HG03432 (cell line): ENCODE results near the gene BID.

Source experiments
- ATAC-seq: cut with Tn5 transposase; IDR thresholded peaks from one replicate; pipeline ENCODE4 v1.9.1; 2021; ENCODE audit warnings: mild to moderate bottlenecking, moderate library complexity; ENCODE audit not compliant: unreplicated experiment

Gene BID

DNA sequence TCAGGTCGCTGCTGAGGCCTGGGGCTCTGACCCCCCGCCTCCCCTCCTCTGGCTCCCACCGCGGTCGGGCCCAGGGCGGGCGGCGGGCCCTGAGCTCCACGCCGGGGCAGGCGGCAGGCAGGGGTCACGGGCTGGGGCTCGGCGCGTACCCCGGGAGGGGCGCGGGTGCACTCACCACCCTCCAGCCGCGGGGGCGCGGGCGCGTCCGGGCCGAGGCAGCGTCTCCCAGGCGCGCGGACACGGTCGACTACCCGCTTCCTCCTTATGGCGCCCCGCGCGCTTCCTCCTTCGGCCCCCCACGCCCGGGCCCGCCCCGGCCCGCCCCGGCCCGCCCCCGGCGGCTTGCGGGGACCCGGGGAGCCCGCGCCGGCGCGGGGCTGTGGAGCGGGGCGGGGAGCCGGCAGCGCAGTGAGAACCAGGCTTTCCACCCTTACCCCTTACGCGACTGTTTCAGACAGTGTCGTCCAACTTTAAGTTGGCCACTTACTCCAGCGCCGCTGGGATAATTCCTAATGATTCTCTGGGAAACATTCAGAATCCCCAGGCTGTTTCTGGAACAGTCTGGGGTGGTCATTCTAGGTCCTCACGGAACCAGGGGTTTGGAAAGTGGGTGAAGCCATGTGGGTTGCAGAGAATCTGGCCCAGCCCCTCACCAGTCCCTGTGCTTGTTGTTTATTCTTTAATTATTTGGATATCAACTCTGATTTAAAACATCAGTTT is at the start of gene BID:
BID (minus strand) TSS at position 264 of the 720 bp plus-strand sequence. CDS start 24,353 bp downstream, outside the sequence.
- peak; percentile 37 for ATAC-seq

DNA sequence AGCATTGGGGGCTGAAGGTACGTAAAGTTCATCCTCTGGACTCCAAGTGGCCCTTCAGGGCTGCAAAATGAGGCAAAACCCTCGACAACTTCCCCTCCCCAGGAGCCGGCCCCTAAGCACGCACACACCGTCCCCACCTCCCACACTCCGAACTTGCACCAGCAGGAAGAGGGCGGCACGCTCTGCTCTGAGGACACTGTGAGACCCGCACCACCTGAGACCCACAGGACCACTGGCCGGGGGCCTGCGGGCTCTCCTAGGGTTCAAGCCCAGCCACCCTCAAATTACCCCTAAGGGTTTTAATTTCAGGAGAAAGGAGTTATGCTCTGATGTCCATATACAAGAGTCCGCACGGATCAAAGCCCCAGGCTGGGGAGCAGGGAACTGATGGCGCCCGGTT is 49.7 kb upstream of the BID start:
- ATAC-seq, result no peak

DNA sequence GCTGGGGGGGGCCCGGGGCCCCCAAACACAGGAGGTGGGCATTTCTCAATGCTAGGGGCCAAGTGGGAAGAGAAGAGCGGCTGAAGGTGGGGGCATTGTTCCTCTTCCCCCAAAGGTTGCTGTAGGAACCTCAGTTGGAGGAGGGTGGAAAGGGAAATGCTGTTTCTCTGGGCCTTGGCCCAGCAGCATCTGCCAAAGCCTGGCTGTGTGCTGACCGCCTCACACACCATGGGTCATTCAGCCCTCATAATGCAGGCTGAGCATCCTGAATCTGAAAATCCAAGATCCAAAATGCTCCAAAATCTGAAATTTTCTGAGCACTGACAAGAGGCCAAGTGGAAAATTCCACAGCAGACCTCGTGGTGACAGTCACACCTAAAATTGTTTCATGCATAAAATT is 49.0 kb upstream of the BID start:
- no peak for ATAC-seq

DNA sequence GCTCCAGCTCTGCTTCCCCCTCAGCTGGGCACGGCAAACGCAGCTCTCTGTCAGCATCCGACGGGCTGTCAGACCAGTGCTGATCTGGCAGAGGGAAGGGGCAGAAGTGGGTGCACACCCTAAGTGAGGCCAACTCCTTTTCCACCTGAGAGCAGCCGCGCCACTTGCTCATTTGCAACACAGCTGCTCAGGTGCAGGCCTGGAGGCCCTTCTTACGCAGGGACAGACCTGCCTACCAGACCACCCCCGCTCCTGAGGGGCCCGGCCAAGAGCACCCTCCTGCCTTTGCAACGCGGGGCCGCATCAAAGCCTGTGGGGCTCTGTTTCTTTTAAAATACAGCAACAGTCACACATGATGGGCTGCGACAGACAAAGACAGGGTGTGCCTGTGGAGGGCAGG is 47.8 kb upstream of the BID start:
- ATAC-seq, result no peak

DNA sequence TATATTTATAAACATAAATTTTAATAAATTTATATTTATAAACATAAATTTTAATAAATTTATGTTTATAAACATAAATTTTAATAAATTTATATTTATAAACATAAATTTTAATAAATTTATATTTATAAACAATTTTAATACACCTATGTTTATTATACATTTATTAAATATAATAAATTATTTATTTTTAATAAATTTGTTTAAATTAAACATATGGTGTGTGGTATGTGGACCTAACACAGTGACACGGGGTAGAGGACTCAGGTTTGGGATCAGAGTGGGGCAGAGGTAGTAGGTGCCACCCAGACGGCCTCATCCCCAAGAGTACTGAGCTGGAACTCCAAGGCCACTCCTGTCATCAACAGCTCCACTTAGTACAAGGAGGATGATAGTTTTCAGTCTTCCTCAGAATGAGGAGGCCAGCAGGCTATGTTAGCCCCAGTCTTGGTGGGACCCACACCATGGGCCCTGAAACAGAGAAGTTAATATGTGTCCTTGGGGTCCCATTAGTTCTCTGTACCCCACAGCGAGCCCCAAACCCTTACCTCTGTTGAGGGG is 46.7 kb upstream of the BID start:
- no peak for ATAC-seq

DNA sequence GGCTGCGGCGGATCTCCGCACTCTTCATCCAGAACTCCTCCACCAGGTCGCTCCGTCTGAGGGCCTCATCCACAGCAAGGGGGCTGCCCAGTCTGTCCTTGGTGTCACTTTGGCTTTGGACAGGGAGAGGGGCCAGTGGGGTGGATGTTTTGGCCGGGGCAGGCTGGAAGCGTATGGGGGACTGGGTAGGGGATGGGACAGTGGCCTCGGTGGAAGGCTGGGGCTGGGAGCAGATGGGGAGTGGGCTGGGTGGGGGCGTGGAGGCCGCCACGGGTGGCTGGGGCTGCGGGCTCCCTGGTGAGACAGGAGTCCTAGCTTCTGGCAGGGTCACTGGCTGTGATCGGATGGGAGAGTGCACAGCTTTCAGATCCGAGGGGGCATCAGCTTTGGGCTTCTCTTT is 44.4 kb upstream of the BID start:
- no peak for ATAC-seq

DNA sequence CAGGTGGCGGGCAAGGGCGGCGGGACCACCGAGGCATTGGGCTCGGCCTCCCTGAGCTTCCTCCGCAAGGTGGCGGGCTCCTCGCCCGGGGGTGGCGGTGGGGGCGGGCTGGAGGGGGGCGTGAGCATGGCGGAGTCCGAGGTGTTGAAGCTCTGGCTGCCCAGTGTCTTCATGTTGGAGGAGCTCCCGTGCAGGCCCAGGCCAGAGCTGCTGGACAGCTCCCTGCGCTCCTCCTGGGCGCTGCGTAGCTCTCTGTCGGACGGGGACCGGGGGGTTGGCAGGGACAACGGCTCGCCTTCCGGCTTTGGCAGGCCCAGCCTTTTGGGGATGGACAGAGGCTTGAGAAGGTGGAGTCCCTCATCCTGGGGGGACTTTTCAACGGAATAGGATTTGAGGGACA is 43.9 kb upstream of the BID start:
- no peak for ATAC-seq

DNA sequence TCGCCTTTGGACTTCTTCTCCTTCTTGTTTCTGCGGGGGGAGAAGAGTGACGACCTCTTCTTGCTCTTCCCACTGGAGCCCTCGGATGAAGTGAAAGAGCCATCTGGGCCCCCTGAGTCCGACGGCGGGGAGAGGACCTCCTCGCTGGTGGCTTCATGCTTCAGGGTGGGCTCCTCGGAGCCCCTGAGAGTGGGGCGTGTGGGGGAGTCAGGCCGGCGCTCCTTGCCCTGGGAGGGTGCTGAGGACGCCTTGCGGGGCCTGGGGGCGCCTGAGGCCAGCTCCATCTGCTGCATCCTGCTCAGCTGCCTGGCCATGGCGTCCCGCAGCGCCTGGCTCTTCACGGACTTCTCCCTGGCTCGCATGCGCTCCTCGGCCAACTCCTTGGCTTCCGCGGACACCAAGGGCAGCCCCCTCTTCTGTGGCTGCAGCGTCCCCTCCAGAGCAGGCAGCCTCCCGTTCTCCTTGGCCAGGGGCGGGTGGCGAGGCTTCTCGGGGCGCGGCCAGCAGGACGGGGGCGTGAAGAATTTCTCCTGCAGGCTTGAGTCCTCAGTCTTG is 43.3 kb upstream of the BID start:
- no peak for ATAC-seq

DNA sequence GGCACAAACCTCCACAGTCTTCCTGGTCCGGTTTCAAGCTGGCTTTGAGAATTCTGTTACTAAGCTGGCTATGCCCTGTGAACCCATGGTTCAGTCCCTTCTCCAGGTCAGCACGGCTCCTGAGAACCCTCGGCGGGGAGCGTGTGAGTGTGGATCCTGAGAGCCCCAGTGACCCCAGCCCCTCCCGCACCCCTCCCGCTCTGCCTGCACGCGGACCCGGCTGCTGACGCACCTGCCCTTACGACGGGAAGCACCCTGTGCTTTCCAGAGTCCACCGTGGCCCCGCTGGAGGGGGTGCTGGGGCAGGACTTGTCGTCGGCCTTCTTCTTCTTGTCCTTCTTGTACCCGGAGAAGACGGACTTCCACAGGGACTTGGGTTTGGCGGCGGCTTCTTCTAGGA is 42.8 kb upstream of the BID start:
- ATAC-seq, result no peak

DNA sequence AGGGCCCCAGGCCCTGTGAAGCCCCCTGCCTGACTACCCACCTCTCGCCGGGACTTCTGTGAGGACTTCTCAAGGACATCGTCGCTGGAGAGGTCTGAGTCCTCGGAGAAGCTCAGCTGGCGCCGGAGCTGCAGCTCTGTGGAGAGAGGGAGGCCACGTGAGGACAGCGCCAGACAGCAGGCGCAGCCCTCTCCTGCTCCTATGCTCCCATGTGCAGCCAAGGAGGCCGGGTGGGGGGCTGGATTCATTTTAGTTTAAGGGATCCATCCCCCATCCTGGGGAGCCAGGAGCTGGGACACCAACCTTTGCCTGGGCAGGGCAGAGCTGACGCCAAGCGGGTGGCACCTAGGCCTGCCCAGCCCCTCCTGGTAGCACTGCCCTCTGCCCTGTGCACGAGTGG is 42.4 kb upstream of the BID start:
- no peak for ATAC-seq

DNA sequence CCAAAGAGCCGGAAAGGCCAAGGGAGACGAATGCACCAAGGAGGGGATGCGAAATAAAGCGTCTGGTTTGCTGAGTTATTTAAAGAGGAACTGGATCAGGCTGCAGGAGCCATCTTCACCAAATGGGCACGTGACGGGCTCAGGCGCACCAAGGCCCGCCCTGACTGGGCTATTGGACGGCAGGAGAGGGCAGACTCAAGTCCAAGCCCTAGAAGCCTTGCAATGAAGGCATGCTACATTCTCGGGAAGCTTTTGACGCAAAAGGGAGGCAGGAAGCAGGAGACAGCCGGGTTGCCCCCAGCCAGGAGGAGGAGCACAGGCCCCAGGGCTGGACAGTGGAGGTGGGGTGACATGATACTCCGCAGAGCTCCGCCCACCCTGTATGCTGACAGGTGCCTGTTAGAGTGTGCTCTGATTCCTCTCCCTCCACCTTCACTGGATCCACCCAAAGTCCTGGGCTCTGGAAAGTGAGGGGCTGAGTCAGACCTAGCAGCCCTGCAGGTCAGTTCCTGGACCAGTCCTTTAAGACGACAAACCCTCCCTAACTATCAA is 41.5 kb upstream of the BID start:
- no peak for ATAC-seq

DNA sequence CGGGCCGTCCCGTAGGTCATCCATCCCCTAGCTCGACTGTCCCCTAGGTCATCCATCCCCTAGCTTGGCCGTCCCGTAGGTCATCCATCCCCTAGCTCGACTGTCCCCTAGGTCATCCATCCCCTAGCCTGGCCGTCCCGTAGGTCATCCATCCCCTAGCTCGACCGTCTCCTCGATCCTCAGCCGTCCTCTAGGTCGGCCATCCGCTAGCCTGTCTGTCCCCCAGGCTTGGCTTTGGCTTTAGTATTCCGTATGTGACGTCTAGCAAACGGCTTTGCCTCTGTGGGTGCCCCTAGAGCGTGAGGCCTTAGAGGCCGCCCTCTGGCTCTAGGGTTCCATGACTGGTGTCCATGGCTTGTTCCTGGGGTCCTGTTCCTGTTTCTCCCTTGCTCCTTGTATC is 40.6 kb upstream of the BID start:
- ATAC-seq, result no peak

DNA sequence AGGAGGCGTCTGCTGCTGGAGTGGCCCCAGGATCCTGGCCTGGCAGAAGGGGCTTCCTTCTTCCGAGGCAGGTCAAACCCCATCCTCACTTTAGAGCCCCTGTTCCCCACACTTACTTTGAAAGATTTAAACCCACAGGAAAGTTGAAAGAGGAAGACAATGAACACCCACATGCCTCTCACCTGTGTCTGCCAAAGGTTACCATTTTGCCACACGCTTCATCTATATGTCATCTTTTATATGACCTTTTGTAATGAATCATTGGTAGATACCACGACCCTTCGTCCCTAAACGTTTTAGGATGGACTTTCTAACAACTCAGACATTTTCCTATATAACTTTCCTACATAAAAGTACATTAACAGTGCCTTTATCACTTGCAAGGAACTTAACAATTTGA is 39.8 kb upstream of the BID start:
- ATAC-seq, result no peak

DNA sequence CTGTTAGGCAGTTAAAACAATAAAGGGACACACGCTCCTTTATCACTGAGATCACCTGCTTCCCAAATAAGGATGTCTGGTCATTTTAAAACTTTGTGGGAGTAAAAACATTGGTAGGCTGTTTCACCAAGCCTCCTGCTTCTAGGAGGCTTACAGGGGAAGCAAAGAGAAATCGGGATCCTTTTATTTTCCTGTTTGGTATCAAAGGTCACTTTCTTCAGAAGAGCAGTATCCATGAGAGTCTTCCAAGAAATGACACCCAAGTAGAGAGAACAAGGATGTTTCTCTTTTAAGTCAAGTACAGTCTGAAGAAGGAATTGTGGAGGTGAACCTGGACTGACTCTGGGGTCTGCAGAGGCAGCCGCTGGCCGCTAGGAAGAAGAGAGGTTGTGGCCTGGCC is 36.9 kb upstream of the BID start:
- no peak for ATAC-seq

DNA sequence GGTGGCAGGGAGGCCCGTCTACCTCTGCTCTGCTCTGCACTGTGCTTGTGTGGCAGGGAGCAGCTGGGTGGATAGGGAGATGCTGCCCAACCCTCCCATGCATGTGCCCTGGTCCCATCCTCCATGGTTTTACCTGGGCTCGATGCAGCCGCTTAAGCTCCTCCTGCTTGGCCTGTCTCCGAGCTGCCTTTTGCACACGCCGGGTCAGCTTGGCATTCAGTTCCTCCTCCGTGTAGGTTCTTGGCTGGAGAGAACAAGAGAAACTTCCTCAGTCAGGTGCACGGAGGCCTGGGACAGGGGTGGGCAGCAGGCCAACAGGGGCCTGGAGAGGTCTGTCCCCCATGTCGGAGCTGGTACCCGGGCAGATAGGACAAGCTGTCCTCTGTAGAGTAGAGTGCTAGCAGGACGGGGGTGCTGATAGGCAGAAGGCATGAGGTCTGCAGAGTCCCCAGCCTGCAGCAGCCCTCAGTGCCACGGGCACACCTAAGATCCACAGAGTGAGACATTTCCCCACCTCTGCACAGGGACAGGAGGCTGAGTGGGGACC is 36.4 kb upstream of the BID start:
- no peak for ATAC-seq

DNA sequence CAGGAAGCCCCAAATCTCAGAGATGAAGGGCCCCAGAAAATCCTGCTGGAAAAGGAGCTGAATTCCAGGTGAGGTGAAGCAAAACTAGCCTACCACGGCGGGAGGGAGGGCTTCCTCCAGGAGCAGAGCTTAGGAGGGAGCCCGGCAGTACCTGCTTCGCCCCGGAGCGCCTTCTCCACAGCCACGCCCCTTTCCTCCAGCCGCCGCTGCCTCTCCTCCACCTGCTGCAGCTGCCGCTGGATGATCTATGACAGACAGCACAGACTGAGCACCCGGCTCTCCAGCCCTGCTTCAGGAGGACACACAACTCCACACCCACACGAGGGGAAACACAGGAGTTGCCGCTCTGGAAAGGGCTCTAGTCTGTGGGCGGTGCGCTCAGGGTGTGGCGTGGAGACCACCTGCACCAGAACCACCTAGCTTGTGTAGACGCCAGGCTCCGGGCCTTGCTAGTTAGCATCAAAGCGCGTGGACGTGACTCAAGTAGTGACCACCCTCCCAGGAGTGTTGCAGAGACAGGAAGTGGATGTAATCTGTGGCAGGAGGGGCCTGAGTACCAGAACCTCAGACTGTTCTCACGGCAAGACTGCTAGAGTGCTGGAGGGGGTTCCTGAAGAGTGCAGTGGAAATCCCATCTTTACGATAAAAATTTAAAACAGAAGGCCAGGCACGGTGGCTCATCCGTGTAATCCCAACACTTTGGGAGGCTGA is 34.6 kb upstream of the BID start:
- ATAC-seq, result no peak

DNA sequence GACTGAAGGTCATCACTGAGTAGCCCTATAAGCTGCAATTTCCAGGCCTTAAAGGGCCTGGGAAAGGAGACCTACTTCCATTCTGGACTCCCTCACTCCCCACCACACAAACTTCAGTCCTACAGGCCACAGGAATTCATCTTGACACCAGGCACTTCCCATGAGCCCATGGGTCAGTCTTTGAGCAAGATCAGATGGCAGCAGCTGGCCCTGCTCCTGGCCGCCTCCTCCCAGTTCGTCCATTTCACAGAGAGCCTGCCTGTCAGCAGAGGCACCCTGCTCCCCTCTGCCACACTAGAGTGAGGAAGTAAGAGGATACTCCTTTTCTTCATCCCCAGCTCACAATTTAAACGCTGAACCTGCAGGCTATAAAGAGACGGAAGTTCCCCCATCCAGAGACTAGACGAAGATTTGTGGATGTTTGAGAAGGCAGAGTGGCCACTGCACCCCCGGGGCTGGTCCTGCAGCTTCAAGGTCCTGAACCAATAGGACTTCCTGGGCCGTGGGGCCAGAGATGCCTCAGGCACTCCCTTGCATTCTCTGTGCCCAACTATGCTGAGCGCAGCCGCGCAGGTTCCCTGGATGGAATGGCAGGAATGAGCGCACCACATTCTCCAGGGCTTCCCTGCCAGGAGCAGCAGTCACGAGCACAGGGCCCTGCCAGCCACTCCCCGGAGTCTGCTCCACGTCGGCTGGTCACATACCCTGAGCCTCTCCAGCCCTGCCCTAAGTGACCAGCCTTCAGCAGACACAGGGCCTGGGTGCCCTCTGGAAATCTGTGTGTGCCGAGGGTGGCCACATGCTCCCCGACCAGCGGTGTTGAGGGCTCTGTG is 33.5 kb upstream of the BID start:
- ATAC-seq, result no peak

DNA sequence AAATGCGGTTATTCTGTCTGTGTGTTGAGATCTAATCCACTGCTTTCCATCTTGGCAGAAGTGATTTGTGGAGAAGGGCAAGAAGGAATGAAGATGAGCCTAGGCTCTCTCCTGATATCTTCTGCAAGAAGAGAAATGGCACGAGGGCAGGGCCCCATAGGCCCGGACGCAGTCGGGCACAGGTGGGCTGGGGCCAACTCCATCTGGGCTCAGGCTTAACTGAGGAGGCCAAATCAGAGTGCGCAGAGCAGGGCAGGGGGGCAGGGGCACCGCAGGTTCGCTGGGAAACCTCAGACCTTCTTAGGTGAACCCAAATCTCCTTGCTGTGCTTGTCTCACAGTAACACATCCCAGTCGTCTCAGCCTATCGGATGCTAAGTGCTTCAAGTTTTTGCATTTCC is 32.8 kb upstream of the BID start:
- no peak for ATAC-seq

DNA sequence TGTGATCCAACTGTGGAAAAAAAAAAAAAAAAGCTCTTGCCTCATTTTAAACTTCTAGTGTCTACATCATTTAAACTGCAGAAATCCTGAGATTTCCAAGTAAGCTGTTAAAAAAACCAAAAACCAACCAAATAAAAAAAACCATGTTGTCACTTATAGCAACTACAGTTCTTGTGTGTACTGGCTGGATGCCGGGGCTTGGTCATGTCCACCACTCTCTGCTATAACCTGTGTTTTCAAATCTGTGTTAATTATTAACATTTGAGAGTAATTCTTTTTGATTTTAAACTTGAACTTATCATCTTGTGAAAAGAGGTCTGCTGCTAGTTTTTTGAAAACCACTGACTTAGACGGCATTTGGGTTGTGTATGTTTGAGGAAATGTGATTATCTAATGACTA is 32.2 kb upstream of the BID start:
- ATAC-seq, result no peak

DNA sequence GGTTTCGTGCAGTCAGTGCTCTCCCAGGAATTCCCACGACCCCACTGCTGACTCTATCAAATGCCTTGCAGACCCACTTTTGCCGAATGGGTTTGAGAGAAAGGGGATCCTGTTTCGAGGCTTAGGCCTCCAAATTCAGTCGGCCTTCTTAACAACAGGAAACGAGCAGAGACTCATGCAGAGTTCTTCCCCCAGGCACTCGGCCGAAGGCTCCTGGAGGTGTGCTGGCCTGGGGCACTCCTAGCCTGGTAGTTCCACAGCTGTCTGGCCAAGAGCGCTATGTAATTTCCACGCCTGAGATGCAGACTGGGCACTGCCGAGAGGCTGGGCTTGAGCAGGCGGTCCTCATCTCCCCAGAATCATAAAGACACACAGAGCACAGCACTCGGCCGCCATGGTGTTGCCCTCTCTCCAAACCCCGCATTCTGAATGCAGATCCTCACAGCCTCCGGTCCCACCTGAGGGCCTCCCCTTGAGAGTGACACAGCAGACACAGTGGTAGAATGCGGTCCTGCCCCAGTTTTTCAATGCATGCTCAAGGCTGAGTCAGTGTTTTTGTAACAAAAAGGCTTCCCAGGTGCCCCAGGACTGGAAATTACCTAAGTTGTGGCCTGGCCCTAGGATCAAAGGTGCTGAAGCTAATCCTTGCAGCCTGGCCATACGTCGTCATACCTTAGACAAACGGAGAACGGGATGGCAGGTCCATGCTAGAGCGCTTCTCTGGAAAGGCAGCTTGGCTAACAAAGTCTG is 30.2 kb upstream of the BID start:
- no peak for ATAC-seq
